HG03097 (cell line): Measurements from ENCODE around the gene RGS16.

Experiments used
- ATAC-seq: cut with Tn5 transposase; IDR thresholded peaks from one replicate; pipeline ENCODE4 v1.9.1; 2021; ENCODE audit not compliant: unreplicated experiment, low FRiP score

The RGS16 gene

GRCh38 chr1:182610606-182611194, 6.5 kb upstream of the RGS16 start:
- ATAC-seq = no peak

- ATAC-seq = no peak
Observed at GRCh38 chr1:182608845-182609610, 4.8 kb upstream of the RGS16 start.

- ATAC-seq = no peak
Observed at GRCh38 chr1:182608236-182608635, 4.0 kb upstream of the RGS16 start.

GRCh38 chr1:182607566-182607965, 3.4 kb upstream of the RGS16 start:
- no peak for ATAC-seq

- no peak for ATAC-seq
Observed at GRCh38 chr1:182603646-182604174, 479 bp downstream of the RGS16 start.

GRCh38 chr1:182602935-182603645, 1.1 kb downstream of the RGS16 start:
- ATAC-seq = no peak

- ATAC-seq = no peak
Observed at GRCh38 chr1:182601913-182602312, 2.3 kb downstream of the RGS16 start.

GRCh38 chr1:182601416-182601786, 2.8 kb downstream of the RGS16 start:
- no peak for ATAC-seq

- no peak for ATAC-seq
Observed at GRCh38 chr1:182600745-182601415, 3.3 kb downstream of the RGS16 start.

GRCh38 chr1:182600036-182600713, 4.0 kb downstream of the RGS16 start:
- ATAC-seq = no peak

GRCh38 chr1:182599339-182599738, 4.8 kb downstream of the RGS16 start:
- no peak for ATAC-seq

- ATAC-seq = no peak
Observed at GRCh38 chr1:182598296-182598695, 5.9 kb downstream of the RGS16 start.

- ATAC-seq = no peak
Observed at GRCh38 chr1:182596934-182597333, 7.3 kb downstream of the RGS16 start.

- ATAC-seq = no peak
Observed at GRCh38 chr1:182595641-182596240, 8.4 kb downstream of the RGS16 start.

GRCh38 chr1:182589931-182590330, 14.3 kb downstream of the RGS16 start:
- ATAC-seq = no peak

- no peak for ATAC-seq
Observed at GRCh38 chr1:182589520-182589919, 14.7 kb downstream of the RGS16 start.

GRCh38 chr1:182588500-182589396, 15.4 kb downstream of the RGS16 start, which contains the start of gene RNASEL:
Gene RNASEL, minus strand, starts transcription at chr1:182589256. Its CDS starts 2,450 bp downstream, at chr1:182586806.
- ATAC-seq = peak; percentile 61

GRCh38 chr1:182587666-182588499, 16.3 kb downstream of the RGS16 start:
- peak; percentile 13 for ATAC-seq
